ENCODE data around the gene BTG2.

BTG2 gene

DNA sequence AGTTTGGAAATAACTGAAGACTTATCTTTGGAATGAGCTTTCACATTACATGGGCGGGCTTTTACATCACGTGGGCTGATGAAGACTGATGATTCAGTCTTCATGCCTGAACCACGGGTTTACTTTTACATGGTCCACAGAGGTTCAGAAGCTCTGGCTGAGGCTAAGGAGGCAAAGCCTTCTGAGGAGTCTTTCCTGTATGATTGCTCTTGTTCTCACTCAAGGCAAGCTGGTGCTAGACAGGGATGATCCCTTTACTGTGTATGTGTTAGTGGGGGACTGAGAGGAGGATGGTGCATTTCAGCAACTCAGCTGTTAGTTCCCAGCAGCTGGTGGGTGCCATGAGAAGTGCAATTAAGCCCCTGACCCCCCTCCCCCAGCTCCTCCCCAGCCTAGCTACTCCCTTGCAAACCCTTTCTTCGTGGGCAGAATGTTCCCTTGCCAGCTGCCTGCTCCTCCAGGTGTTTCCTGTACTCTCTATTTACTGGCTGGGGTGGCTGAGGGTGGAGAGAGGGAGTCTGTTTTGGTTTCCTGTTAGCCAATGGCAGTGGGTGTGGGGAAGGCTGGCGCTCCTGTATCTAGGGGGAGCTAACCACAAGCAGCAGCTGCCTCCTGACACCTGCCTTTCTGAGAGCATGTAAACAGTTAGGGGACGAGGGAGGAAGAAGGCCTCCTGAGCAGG, 15.4 kb downstream of the BTG2 start:
- peaks cover 57 to 58% of the 10 kb centered on the region in 2 experiments for H3K4me1 ChIP-seq (ENCODE audit: control insufficient read depth in 1 of 2, insufficient read depth in 1 of 2, low read depth in 1 of 2, low read length in 1 of 2)
- TF ChIP-seq, protein P1, sequence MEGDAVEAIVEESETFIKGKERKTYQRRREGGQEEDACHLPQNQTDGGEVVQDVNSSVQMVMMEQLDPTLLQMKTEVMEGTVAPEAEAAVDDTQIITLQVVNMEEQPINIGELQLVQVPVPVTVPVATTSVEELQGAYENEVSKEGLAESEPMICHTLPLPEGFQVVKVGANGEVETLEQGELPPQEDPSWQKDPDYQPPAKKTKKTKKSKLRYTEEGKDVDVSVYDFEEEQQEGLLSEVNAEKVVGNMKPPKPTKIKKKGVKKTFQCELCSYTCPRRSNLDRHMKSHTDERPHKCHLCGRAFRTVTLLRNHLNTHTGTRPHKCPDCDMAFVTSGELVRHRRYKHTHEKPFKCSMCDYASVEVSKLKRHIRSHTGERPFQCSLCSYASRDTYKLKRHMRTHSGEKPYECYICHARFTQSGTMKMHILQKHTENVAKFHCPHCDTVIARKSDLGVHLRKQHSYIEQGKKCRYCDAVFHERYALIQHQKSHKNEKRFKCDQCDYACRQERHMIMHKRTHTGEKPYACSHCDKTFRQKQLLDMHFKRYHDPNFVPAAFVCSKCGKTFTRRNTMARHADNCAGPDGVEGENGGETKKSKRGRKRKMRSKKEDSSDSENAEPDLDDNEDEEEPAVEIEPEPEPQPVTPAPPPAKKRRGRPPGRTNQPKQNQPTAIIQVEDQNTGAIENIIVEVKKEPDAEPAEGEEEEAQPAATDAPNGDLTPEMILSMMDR (IDR thresholded peaks at IDR 0.05) = no peak

DNA sequence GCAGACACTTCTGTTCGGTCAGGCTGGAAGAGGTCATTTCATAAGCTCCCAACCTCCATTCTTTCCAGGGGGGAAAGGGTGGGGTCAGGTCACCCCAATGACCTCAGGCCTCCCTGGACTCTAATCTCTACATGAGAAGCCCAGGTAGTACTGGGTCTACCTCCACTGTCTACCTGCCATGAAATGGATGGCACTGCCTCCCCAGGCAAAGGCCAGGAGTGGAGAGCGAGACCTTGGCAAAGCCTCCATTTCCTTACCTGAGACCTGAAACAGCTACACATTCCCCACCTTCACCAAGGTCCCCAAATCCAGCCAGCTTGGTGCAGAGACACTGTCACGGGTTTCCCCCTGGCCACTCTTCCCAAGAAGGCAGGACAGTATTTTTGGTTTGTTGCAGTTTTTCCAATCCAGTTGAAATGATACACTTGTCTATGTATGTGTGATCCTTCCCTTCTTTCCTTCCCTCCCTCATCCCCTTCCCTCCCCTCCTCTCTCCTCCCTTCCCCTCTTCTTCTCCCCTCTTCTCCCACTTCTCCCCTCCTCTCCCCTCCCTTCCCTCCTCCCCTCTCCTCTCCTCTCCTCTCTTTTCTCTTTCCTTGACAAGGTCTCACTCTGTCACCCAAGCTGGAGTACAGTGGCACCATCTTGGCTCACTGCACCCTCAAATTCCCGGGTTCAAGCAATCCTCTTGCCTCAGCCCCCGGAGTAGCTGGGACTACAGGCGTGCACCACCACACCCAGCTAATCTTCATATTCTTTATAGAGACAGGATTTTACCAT, 16.1 kb downstream of the BTG2 start:
- Histone ChIP-seq H3K4me1 (ENCODE audit: control insufficient read depth in 1 of 2, insufficient read depth in 1 of 2, low read depth in 1 of 2, low read length in 1 of 2) (peaks cover 64 to 65% of the 10 kb centered on the region in 2 experiments), H3K4me3 (ENCODE audit: low read depth in 1 of 2, low read length in 1 of 2) (no peak overlapping the region), H3K27ac (peak overlapping the region; percentile 94), H3K27me3 (no peaks in the 10 kb centered on the region), H3K36me3 (no peaks in the 10 kb centered on the region), H3K9me3 (no peaks in the 10 kb centered on the region)
- TF ChIP-seq, protein P1 (IDR thresholded peaks at IDR 0.05) = no peak

More for the DNA sequence above, 15.4 kb downstream of the BTG2 start:
- H3K27ac ChIP-seq = peak overlapping the region; percentile 65
- no peaks in the 10 kb centered on the region for H3K9me3 ChIP-seq
- H3K36me3 ChIP-seq = no peaks in the 10 kb centered on the region
- no peak overlapping the region for H3K4me3 ChIP-seq (ENCODE audit: low read depth in 1 of 2, low read length in 1 of 2)
- no peaks in the 10 kb centered on the region for H3K27me3 ChIP-seq

DNA sequence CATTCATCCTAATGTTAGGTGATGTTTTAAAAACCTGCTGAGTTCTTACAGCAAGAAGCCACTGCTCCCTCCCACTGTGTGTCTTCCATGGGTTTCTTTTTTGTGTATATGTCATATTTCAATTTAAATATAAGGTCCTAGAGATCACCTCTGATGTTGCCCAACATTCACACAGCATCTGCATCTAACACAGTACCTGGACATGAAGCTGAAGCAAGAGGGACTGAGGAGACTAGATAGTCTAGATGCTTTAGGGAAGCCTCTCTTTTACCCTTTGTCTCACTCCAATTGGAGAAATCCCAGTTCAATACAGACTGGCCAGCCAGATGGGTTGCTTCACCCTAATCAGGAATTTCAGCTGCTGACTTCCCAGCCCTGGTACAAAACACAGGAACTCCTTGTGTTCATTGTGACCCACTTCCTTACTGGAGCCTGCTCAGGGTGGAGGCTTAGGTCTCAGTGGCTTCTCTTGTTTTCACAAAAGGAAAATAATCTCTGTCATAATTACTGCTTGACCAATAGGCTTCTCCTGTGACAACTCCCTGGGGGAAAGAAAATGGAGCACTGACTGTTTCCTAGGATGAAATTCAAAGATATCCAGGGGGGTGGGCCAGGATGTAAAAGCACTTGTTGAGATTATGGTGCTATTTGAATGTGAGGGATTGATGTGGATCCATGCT, 17.3 kb downstream of the BTG2 start:
- Histone ChIP-seq H3K27me3 (no peaks in the 10 kb centered on the region), H3K9me3 (no peaks in the 10 kb centered on the region), H3K36me3 (no peaks in the 10 kb centered on the region), H3K4me3 (ENCODE audit: low read depth in 1 of 2, low read length in 1 of 2) (no peak overlapping the region), H3K27ac (peak overlapping the region; percentile 94), H3K4me1 (ENCODE audit: control insufficient read depth in 1 of 2, insufficient read depth in 1 of 2, low read depth in 1 of 2, low read length in 1 of 2) (peaks cover 73 to 76% of the 10 kb centered on the region in 2 experiments)
- TF ChIP-seq, protein P1 (IDR thresholded peaks at IDR 0.05) = no peak

DNA sequence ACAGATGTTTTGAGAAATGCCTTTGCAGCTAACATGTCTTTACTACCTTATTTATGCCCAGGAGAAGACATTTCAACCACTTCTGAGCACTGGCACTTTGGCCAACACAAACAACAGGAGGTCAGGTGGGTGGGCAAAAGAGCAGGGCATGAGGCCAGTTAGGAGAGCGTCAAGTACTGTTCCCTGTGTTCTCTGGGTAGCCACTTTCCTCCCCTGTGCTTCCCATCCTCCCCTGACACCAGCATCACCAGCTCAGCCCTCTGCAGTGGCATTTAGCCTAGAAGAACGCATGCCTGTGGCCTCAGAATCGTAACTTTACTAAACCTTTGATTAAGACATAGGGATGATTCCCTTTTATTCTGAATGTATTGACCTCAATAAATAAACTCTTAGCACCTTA, 18.3 kb downstream of the BTG2 start:
- H3K4me1 ChIP-seq (ENCODE audit: control insufficient read depth in 1 of 2, insufficient read depth in 1 of 2, low read depth in 1 of 2, low read length in 1 of 2) = peaks cover 79 to 82% of the 10 kb centered on the region in 2 experiments
- no peaks in the 10 kb centered on the region for H3K36me3 ChIP-seq
- TF ChIP-seq, protein P1 (IDR thresholded peaks at IDR 0.05) = no peak
- H3K9me3 ChIP-seq = no peaks in the 10 kb centered on the region
- H3K27me3 ChIP-seq = no peaks in the 10 kb centered on the region
- peak overlapping the region in 1 of 2 experiments; percentile 21 for H3K4me3 ChIP-seq (ENCODE audit: low read depth in 1 of 2, low read length in 1 of 2)
- peak overlapping the region; percentile 94 for H3K27ac ChIP-seq

DNA sequence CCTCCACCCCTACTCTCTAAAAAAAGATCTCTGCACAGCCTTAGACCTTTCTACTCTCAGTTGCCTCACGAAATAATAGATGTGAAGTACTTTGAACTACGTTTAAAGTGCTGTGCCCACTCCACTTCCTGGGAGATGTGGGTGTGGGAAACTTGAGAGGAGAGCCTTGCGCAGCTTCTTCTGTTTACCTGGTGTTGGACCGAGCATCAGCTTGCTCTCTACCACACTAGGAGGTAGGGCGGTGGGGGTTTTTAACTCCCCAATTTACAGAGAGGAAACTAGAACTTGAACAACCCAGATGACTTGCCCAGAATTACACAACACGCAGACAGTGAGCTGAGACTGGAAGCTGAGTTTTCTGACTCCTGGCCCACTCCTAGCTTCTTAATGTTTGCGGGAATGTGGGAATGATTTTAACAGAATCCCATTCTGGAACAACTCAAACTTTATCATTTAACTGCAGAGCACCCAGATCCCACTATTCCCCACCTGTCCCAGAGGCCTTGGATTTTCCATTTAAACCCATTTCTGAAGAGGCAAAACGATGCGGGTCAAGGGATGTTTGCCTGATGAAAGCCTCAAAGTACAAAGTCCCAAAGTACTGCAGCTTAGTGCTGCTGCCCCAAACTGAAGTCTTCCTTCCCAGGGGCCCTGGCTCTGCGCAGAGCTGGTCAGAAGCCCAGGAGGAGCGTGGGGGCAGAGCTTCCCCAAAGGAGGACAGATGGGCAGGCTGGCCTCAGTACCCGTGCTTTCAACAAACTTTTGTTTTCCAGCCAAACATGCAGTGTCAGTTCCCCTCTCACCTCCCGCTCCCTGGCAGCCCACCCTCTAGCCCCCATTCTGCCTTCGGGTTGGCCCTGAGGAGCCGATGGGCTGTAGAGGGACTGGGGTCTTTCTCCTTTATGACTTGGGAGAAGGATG, 19.0 kb downstream of the BTG2 start:
- Histone ChIP-seq H3K36me3 (no peaks in the 10 kb centered on the region), H3K4me3 (ENCODE audit: low read depth in 1 of 2, low read length in 1 of 2) (peak overlapping the region in 1 of 2 experiments; percentile 21), H3K27ac (peak overlapping the region; percentile 94), H3K9me3 (no peaks in the 10 kb centered on the region), H3K27me3 (no peaks in the 10 kb centered on the region), H3K4me1 (ENCODE audit: control insufficient read depth in 1 of 2, insufficient read depth in 1 of 2, low read depth in 1 of 2, low read length in 1 of 2) (peaks cover 79 to 82% of the 10 kb centered on the region in 2 experiments)
- TF ChIP-seq, protein P1 (IDR thresholded peaks at IDR 0.05) = no peak

All from neutrophil (primary cell).